Activated CD4-positive, alpha-beta T cell treated with anti-CD3 and anti-CD28 coated beads, Interleukin-2, amount 50 U/mL, for 24 hours (primary cell): ENCODE results near the gene ADAM23.
"Not testable (repeated sequence)": the region's sequence is repeated elsewhere in the genome, so short reads cannot be mapped to it uniquely, and the experiment has no call there.

Experiments used
- DNase-seq, 2 donors: peaks; one replicate each; pipeline ENCODE4 v3.0.0-alpha.2; 2020; ENCODE audit warnings: low read depth in 1 of 2, low spot score in 1 of 2

The ADAM23 gene

GRCh38 chr2:206442833-206443734 is at the start of gene ADAM23:
Gene ADAM23 (plus strand): TSS chr2:206443532. CDS start chr2:206443867, 335 bp downstream.
- DNase-seq = peak; percentile 6 to 11

GRCh38 chr2:206396211-206396610 is 47.1 kb upstream of the ADAM23 start:
- DNase-seq = no peak

GRCh38 chr2:206402956-206403569 is 40.3 kb upstream of the ADAM23 start:
- DNase-seq = not testable (repeated sequence)

GRCh38 chr2:206408323-206409320 is 34.7 kb upstream of the ADAM23 start:
- no peak for DNase-seq

GRCh38 chr2:206410714-206411113 is 32.6 kb upstream of the ADAM23 start:
- no peak for DNase-seq

- no peak for DNase-seq
Observed at GRCh38 chr2:206415618-206416243, 27.6 kb upstream of the ADAM23 start.

GRCh38 chr2:206418968-206419367 is 24.4 kb upstream of the ADAM23 start:
- DNase-seq = no peak

- no peak for DNase-seq
Observed at GRCh38 chr2:206420721-206421120, 22.6 kb upstream of the ADAM23 start.

GRCh38 chr2:206422493-206422892 is 20.8 kb upstream of the ADAM23 start:
- DNase-seq = no peak

GRCh38 chr2:206423147-206423546 is 20.2 kb upstream of the ADAM23 start:
- DNase-seq = no peak

- no peak for DNase-seq
Observed at GRCh38 chr2:206424134-206424533, 19.2 kb upstream of the ADAM23 start.

- no peak for DNase-seq
Observed at GRCh38 chr2:206428783-206429182, 14.5 kb upstream of the ADAM23 start.

- DNase-seq = no peak
Observed at GRCh38 chr2:206430452-206430851, 12.9 kb upstream of the ADAM23 start.

- DNase-seq = no peak
Observed at GRCh38 chr2:206431439-206431838, 11.9 kb upstream of the ADAM23 start.

GRCh38 chr2:206432193-206433082 is 10.9 kb upstream of the ADAM23 start:
- no peak for DNase-seq

GRCh38 chr2:206433190-206433589 is 10.1 kb upstream of the ADAM23 start:
- DNase-seq = no peak

- DNase-seq = no peak
Observed at GRCh38 chr2:206433686-206434085, 9.6 kb upstream of the ADAM23 start.

GRCh38 chr2:206435742-206436141 is 7.6 kb upstream of the ADAM23 start:
- DNase-seq = no peak

GRCh38 chr2:206438196-206438724 is 5.1 kb upstream of the ADAM23 start:
- DNase-seq = no peak

- no peak for DNase-seq
Observed at GRCh38 chr2:206442474-206442832, 879 bp upstream of the ADAM23 start.
